Cortex of kidney (tissue), 1 donor: ENCODE measurements around the gene MTMR8.

Experiments
- DNase-seq: peaks from one replicate; lab custom pipeline; 2025; lab: John Stamatoyannopoulos, UW

Gene MTMR8

GRCh38 chrX:64306712-64307111, 88.5 kb downstream of the MTMR8 start:
- no peak for DNase-seq

- no peak for DNase-seq
Observed at GRCh38 chrX:64291123-64291522, 104.1 kb downstream of the MTMR8 start.

DNA sequence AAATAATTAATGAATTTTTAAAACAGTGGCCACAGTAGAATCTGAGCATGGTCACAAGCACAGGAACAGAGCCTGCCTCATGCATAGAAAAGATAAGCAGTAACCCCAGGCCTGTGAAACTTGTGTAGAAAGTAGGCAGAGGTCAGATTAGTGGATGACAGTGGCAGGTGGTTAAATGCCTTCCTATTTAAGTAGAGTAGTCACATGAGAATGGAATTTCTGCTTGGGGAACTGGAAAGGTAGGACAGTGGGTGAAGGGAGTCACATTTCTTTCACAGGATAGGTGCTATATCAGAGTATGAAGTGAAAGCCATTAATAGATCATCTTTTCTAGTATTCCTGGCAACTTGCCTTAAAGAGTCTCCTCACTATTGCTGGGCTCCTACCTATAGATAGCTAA, 130.0 kb downstream of the MTMR8 start:
- no peak for DNase-seq

GRCh38 chrX:64230123-64230970, 164.9 kb downstream of the MTMR8 start, which contains the start of gene ASB12:
Gene ASB12 (minus strand): TSS chrX:64230607. CDS start chrX:64225650, 4,957 bp downstream.
- DNase-seq: no peak

DNA sequence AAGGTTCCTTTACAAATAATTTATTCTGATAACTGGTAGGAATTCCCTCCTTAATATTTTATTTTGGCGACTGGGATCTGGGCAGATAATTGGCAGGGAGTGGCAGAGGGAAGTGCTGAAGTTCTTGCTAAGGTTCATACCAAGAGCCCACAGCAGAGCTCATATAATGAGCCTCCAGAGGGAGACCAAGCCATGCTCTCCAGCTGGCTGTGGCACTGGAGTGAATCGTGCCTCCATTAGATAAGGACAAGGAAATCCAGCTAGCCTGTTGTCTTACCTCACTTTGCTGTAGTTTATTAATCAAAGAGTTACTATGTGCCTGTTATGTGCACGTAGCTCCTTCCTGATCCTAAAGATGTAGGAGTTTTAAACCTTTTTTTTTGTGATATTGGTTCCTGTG, 166.1 kb downstream of the MTMR8 start:
- DNase-seq: no peak
